K562 (cell line): ENCODE results near the gene EPC2. TPM values are rescaled to one million over a fixed set of nuclear protein-coding genes. Genes with fewer than 3 reads are reported as not detected.

Experiments
- ATAC-seq: fragments of 200-7000 bp; cut with Tn5 transposase; 3 replicates; pipeline ENCODE4 v1.9.1; 2020; ENCODE audit warnings: moderate library complexity
- BruUV-seq: library from RNA; stranded (reverse); fragments of 400-500 nt; replicated peaks from 2 replicates; lab custom pipeline; 2021; lab: Mats Ljungman, UMichigan
- CTCF ChIA-PET: fragments of 300-600 bp; formaldehyde crosslinking; extraction: SDS; loops from one replicate; lab custom pipeline; 2021; ENCODE audit warnings: low intra/inter-chr PET ratio; lab: Yijun Ruan, JAX
- POLR2A ChIA-PET: fragments of 300-600, 350-650 bp; sonication (Branson Sonifier 250); formaldehyde crosslinking; extraction: SDS; loops from one replicate; lab custom pipeline; 2021; ENCODE audit warnings: antibody characterized with exemption, inconsistent platforms; lab: Yijun Ruan, JAX
- DNase-seq, 4 experiments: peaks; one replicate each; pipeline versions ENCODE4 v3.0.0 to v3.0.0-alpha.2; 2011 to 2018; ENCODE audit warnings: low spot score in 3 of 4, mixed read lengths in 3 of 4; ENCODE audit errors: extremely low read depth in 1 of 4
- FAIRE-seq: peaks from 2 replicates; lab custom pipeline; 2011; peaks lifted over from hg19 to GRCh38; lab: Jason Lieb, UNC
- H2AFZ ChIP-seq: 2 replicates; pipeline ENCODE4 v1.6.0; 2011; ENCODE audit warnings: low read depth, low read length, control low read depth, inconsistent platforms
- H3K27ac ChIP-seq: fragments of 200-600 bp; 3 replicates; pipeline ENCODE4 v1.8.0; 2011; ENCODE audit warnings: low read depth, mild to moderate bottlenecking, control low read depth, inconsistent platforms, low read length, moderate library complexity, mixed read lengths; ENCODE audit errors: extremely low read depth
- H3K27me3 ChIP-seq, 2 experiments: fragments of 300-600 bp in 1 of 2; 2 replicates in 1 of 2; 3 replicates in 1 of 2; pipeline versions ENCODE4 v1.6.0 to v1.8.0; 2011; ENCODE audit warnings: inconsistent platforms in 2 of 2, low read length in 2 of 2, mild to moderate bottlenecking in 1 of 2, mixed read lengths in 1 of 2, moderate library complexity in 1 of 2; ENCODE audit not compliant: control insufficient read depth in 2 of 2, insufficient read depth in 2 of 2
- H3K36me3 ChIP-seq: fragments of 300-600 bp; 3 replicates; pipeline ENCODE4 v1.8.0; 2011; ENCODE audit warnings: mild to moderate bottlenecking, low read length, inconsistent platforms; ENCODE audit not compliant: control insufficient read depth, insufficient read depth
- H3K4me1 ChIP-seq, 2 experiments: fragments of 200-600 bp in 1 of 2; replicated peaks in 1 of 2; 2 replicates in 1 of 2; 3 replicates in 1 of 2; pipeline versions ENCODE4 v1.5.1 to v1.8.0; 2011; ENCODE audit warnings: inconsistent platforms in 2 of 2, low read length in 2 of 2, mild to moderate bottlenecking in 1 of 2, mixed read lengths in 1 of 2, moderate library complexity in 1 of 2; ENCODE audit not compliant: control insufficient read depth in 2 of 2, insufficient read depth in 2 of 2
- H3K4me2 ChIP-seq: 2 replicates; pipeline ENCODE4 v1.6.1; 2011; ENCODE audit warnings: low read length, control low read depth, inconsistent platforms, mixed read lengths; ENCODE audit not compliant: insufficient read depth
- H3K4me3 ChIP-seq: fragments of 200-600 bp; sonication (generic), shearing (Covaris generic); 2 replicates; pipeline ENCODE4 v1.5.1; 2016; ENCODE audit warnings: control low read depth, inconsistent platforms
- H3K79me2 ChIP-seq: fragments of 200-600 bp; 3 replicates; pipeline ENCODE4 v1.8.0; 2011; ENCODE audit warnings: low read length, inconsistent platforms; ENCODE audit not compliant: control insufficient read depth, insufficient read depth
- H3K9ac ChIP-seq, 2 experiments: 2 replicates each; pipeline versions ENCODE4 v1.6.0 to v1.6.1; 2011; ENCODE audit warnings: low read depth in 2 of 2, low read length in 2 of 2, control low read depth in 1 of 2, inconsistent platforms in 1 of 2, mild to moderate bottlenecking in 1 of 2, mixed read lengths in 1 of 2; ENCODE audit not compliant: insufficient read depth in 1 of 2
- H3K9me1 ChIP-seq: one replicate; pipeline ENCODE4 v1.6.0; 2011; ENCODE audit warnings: inconsistent platforms, mild to moderate bottlenecking, low read length, moderate library complexity; ENCODE audit not compliant: control insufficient read depth, insufficient read depth
- H3K9me3 ChIP-seq: replicated peaks from 2 replicates; pipeline ENCODE4 v1.5.1; 2011; ENCODE audit warnings: low read depth, low read length, inconsistent platforms; ENCODE audit not compliant: control insufficient read depth, insufficient read depth
- H4K20me1 ChIP-seq: replicated peaks from 2 replicates; pipeline ENCODE4 v1.6.1; 2011; ENCODE audit warnings: low read length, inconsistent platforms, mixed read lengths; ENCODE audit not compliant: control insufficient read depth, insufficient read depth
- ARID2 ChIP-seq: fragments of 450-650 bp; IDR thresholded peaks from 2 replicates; pipeline ENCODE4 v1.6.1; 2017; ENCODE audit warnings: antibody characterized with exemption, mild to moderate bottlenecking
- ATF6 ChIP-seq: sonication (generic); formaldehyde crosslinking; IDR thresholded peaks from 2 replicates; pipeline ENCODE4 v1.4.0; 2020; ENCODE audit warnings: mild to moderate bottlenecking, missing genetic modification reagents
- BMI1 ChIP-seq: fragments of 150-350 bp; IDR thresholded peaks from 2 replicates; pipeline ENCODE4 v1.6.1; 2014; ENCODE audit warnings: low read length
- CBX3 ChIP-seq, 2 experiments: IDR thresholded peaks; 1 replicate in 1 of 2; 2 replicates in 1 of 2; pipeline ENCODE4 v1.6.1; 2012; ENCODE audit warnings: inconsistent platforms in 2 of 2, low read length in 2 of 2, borderline replicate concordance in 1 of 2, control low read depth in 1 of 2
- CHAMP1 ChIP-seq: fragments of 450-650 bp; IDR thresholded peaks from 2 replicates; pipeline ENCODE4 v1.6.1; 2016; ENCODE audit warnings: mild to moderate bottlenecking
- DIDO1 ChIP-seq: fragments of 450-650 bp; IDR thresholded peaks from 2 replicates; pipeline ENCODE4 v1.6.1; 2016; ENCODE audit warnings: low read depth, missing biosample characterization, missing genetic modification characterization
- MBD2 ChIP-seq: sonication (generic); IDR thresholded peaks from 2 replicates; pipeline ENCODE4 v1.6.1; 2016; ENCODE audit warnings: low read depth, borderline replicate concordance
- MNT ChIP-seq, 2 experiments: fragments of 450-650 bp; conservative IDR thresholded peaks; 2 replicates each; pipeline ENCODE4 v1.6.1; 2017; ENCODE audit warnings: mild to moderate bottlenecking in 2 of 2, moderate library complexity in 2 of 2
- NR2F6 ChIP-seq: fragments of 450-650 bp; formaldehyde crosslinking; IDR thresholded peaks from 2 replicates; pipeline ENCODE4 v1.4.0; 2020; ENCODE audit warnings: mild to moderate bottlenecking
- PML ChIP-seq: IDR thresholded peaks from 2 replicates; pipeline ENCODE4 v1.6.1; 2012; ENCODE audit warnings: low read length, inconsistent platforms
- RBM25 ChIP-seq: fragments of 200-400 bp; formaldehyde crosslinking; IDR thresholded peaks from 2 replicates; pipeline ENCODE4 v1.6.1; 2018; ENCODE audit warnings: low read length, low read depth, moderate library complexity; ENCODE audit not compliant: severe bottlenecking
- TEAD4 ChIP-seq, 2 experiments: sonication (generic) in 1 of 2; formaldehyde crosslinking in 1 of 2; IDR thresholded peaks; 2 replicates each; pipeline versions ENCODE4 v1.6.1 to v1.8.0; 2012 to 2022; ENCODE audit warnings: borderline replicate concordance in 1 of 2, inconsistent platforms in 1 of 2, low read length in 1 of 2, mild to moderate bottlenecking in 1 of 2, missing genetic modification reagents in 1 of 2
- ZEB2 ChIP-seq: fragments of 450-650 bp; IDR thresholded peaks from 2 replicates; pipeline ENCODE4 v1.6.1; 2016
- WGBS: fragments of 100-300 bp; shearing (Covaris generic); methylation state at CpG from one replicate; pipeline ENCODE4 v1.1.6; 2016; ENCODE audit warnings: low coverage, mixed read lengths; ENCODE audit not compliant: insufficient coverage; ENCODE audit errors: missing lambda C conversion rate; 5-methylcytosine and 5-hydroxymethylcytosine counted together
- in situ Hi-C: fragments of 300-500 bp; cut with MboI; formaldehyde crosslinking; loops from 4 replicates; pipeline ENCODE4 v1.15.0; 2018; ENCODE audit warnings: inconsistent platforms, mixed read lengths
- intact Hi-C: fragments of 100-400 bp; cut with micrococcal nuclease; formaldehyde crosslinking; loops from 2 replicates; pipeline ENCODE4 v1.14.2; 2022
- polyA plus RNA-seq, 8 experiments: library from polyadenylated mRNA; depleted of rRNA in 4 of 8; stranded (reverse) in 5 of 8; unstranded in 3 of 8; fragments of >200 nt; fragmentation: Nextera tagmentation in 2 of 8; fragmentation: Illumina TruSeq in 1 of 8; extraction: Ambion mirVana in 2 of 8; extraction: Trizol in 1 of 8; gene quantifications; 2 replicates each; pipeline versions ENCODE4 v1.2.1 to v1.2.3, GENCODE V29; 2011 to 2014; ENCODE audit warnings: inconsistent platforms in 1 of 8, missing spikeins in 1 of 8
- total RNA-seq, 7 experiments: library from RNA; depleted of rRNA in 6 of 7; stranded (reverse); fragments of >200 nt in 6 of 7; fragmentation: Illumina TruSeq in 2 of 7; extraction: Trizol in 2 of 7; gene quantifications; 2 replicates each; pipeline versions ENCODE4 v1.2.1 to v1.2.3, GENCODE V29; 2011 to 2021; ENCODE audit warnings: low replicate concordance in 1 of 7

Gene EPC2
- total and polyA plus RNA-seq, 9 of the 15 experiments (the other 6 are each of a cell fraction or from before 2014, with no cell fraction given): 7.0 to 35.8 (median 29.1) TPM

- Histone ChIP-seq H3K9me3 (peaks cover 4% of the 10 kb centered on the region; the same call in 1 of the 2 replicates), H3K27me3 (no peaks in the 10 kb centered on the region), H3K79me2 (peaks cover 30% of the 10 kb centered on the region; the same call in 2 of the 3 replicates), H3K4me2 (no peak overlapping the region), H2AFZ (no peak overlapping the region), H3K4me3 (no peak overlapping the region), H3K27ac (no peak overlapping the region), H3K9ac (no peak overlapping the region), H3K4me1 (no peaks in the 10 kb centered on the region), H4K20me1 (no peaks in the 10 kb centered on the region), H3K9me1 (no peaks in the 10 kb centered on the region), H3K36me3 (peaks cover 6% of the 10 kb centered on the region; the same call in 2 of the 3 replicates)
- TF ChIP-seq RBM25 (peak; percentile 53), PML (no peak), MNT (conservative IDR thresholded peaks at IDR 0.05) (no peak), TEAD4 (IDR thresholded peaks at IDR 0.05; ENCODE audit: low read length) (no peak), TEAD4 (CRISPR knock-in tag; IDR thresholded peaks at IDR 0.05; ENCODE audit: borderline replicate concordance) (no peak), BMI1 (no peak), DIDO1 (no peak), MBD2 (no peak), CHAMP1 (no peak), ATF6 (no peak), NR2F6 (no peak), CBX3 (IDR thresholded peaks at IDR 0.05; ENCODE audit: borderline replicate concordance in 1 of 2, low read length in 2 of 2) (peak in 1 of 2 experiments; percentile 55; a peak in 1 of 3 replicates), ZEB2 (no peak), ARID2 (no peak)
- FAIRE-seq: no peak
- DNase-seq: no peak
- no TSS peak for BruUV-seq
- intact Hi-C loops (no loop called here), in situ Hi-C loops (no loop called here)
- 89% methylated on average over 3 of the region's 3 CpGs for WGBS
- no peak for ATAC-seq
- ChIA-PET POLR2A (no interaction called here), CTCF (no interaction called here)
Measured at GRCh38 chr2:148701039-148701438, 56.5 kb downstream of the EPC2 start.
